Neural progenitor cell (in vitro differentiated cells): ENCODE measurements around the gene CELF4.

ENCODE experiments used
- CTCF ChIP-seq: fragments of 200-600 bp; sonication (generic); IDR thresholded peaks from 2 replicates; pipeline ENCODE4 v1.5.1; 2017; ENCODE audit warnings: antibody characterized with exemption, mild to moderate bottlenecking
- EZH2 ChIP-seq: fragments of 200-600 bp; sonication (generic); IDR thresholded peaks from 2 replicates; pipeline ENCODE4 v1.6.1; 2017; ENCODE audit warnings: antibody characterized with exemption, mild to moderate bottlenecking, moderate library complexity

GRCh38 chr18:37303009-37303408 is 262.6 kb downstream of the CELF4 start:
- TF ChIP-seq CTCF (no peak), EZH2 (no peak)
